ENCODE results near the gene ADK. TPM values are rescaled to one million over a fixed set of nuclear protein-coding genes. Genes with fewer than 3 reads are reported as not detected.

Gene ADK
- total RNA-seq, 3 donors from 2014 or later (not counting 1 experiment from before 2014, with no cell fraction given): 13.4 to 16.1 (median 14.1) TPM

DNA sequence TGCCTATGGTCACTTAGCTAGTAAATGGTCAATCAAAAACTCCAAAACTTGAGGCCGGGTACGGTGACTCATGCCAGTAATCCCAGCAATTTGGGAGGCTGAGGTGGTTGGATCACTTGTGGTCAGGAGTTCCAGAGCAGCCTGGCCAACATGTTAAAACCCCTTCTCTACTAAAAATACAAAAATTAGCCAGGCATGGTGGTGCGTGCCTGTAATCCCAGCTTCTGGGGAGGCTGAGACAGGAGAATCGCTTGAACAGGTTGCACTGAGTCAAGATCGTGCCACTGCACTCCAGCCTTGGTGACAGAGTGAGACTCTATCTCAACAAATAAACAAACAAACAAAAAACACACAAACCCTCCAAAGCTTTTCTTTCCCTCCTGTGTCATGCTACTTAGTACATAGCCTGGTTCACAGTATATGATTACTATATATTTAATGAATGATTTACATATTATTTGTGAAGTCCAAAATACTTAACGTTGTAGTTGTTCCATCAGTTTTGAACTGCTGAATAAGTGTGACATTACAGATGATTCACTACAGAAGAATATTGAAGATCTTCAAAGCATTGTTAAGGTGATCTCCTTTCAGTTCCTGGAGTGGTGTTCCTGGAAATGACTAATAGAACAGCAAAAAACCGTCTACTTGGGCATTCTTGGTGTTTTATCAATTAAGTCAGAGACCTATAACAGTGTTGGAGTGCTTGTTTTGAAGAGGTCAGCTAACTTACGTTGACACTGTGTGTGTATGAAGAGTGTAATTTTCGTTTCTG lies 72.9 kb downstream of the ADK start:
- Mint-ChIP-seq H3K4me1 (peaks cover 8 to 9% of the 10 kb centered on the region in 2 donors), H3K4me3 (no peak overlapping the region), H3K36me3 (no peaks in the 10 kb centered on the region), H3K27ac (no peak overlapping the region), H3K27me3 (ENCODE audit: low read depth in 2 of 2) (no peaks in the 10 kb centered on the region), H3K9me3 (no peaks in the 10 kb centered on the region)
- WGBS (ENCODE audit: insufficient coverage): 89% methylated on average over 8 of the region's 9 CpGs
- TF ChIP-seq, protein P1, sequence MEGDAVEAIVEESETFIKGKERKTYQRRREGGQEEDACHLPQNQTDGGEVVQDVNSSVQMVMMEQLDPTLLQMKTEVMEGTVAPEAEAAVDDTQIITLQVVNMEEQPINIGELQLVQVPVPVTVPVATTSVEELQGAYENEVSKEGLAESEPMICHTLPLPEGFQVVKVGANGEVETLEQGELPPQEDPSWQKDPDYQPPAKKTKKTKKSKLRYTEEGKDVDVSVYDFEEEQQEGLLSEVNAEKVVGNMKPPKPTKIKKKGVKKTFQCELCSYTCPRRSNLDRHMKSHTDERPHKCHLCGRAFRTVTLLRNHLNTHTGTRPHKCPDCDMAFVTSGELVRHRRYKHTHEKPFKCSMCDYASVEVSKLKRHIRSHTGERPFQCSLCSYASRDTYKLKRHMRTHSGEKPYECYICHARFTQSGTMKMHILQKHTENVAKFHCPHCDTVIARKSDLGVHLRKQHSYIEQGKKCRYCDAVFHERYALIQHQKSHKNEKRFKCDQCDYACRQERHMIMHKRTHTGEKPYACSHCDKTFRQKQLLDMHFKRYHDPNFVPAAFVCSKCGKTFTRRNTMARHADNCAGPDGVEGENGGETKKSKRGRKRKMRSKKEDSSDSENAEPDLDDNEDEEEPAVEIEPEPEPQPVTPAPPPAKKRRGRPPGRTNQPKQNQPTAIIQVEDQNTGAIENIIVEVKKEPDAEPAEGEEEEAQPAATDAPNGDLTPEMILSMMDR (IDR thresholded peaks at IDR 0.05): no peak
- ATAC-seq (no peak), DNase-seq (no peak)
- no peaks in the 10 kb centered on the region for H3K9me3 ChIP-seq (ENCODE audit: control insufficient read depth, insufficient read depth, low read length)
- intact Hi-C loops (cut with micrococcal nuclease): no loop called here
- no peak overlapping the region for H3K27ac ChIP-seq (ENCODE audit: low read length)
- no peaks in the 10 kb centered on the region for H3K36me3 ChIP-seq (ENCODE audit: control insufficient read depth, insufficient read depth, low read length)
- H3K27me3 ChIP-seq (ENCODE audit: control insufficient read depth, insufficient read depth, low read length): no peaks in the 10 kb centered on the region
- H3K4me3 ChIP-seq (ENCODE audit: low read length): no peak overlapping the region
- peaks cover 7% of the 10 kb centered on the region for H3K4me1 ChIP-seq (ENCODE audit: control insufficient read depth, insufficient read depth, low read length)

DNA sequence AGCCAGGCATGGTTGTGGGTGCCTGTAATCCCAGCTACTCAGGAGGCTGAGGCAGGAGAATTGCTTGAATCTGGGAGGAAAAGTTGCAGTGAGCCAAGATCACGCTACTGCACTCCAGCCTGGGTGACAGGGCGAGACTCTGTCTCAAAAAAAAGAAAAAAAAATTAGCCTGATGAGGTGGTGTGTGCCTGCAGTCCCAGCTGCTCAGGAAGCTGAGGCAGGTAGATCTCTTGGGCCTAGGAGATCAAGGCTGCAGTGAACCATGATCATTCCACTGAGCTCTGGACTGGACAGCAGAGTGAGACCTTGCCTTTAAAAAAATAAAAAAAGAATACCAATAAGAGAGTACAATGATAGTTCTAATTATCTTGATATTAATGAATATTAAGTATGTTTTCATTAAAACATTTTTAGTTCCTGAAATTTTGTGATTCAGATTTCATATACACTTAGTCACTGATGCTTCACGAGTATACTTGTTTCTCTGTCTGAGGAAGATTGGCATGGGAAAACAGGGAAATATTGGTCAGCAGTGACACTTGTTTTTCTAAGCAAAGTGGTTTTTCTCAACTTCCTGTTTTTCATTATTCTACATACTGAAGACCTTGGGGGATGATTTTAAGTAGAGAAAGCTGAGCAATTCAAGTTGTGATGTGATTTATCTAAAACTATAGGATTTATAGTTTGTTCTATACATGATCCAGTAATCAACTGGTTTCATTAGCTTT lies 76.8 kb downstream of the ADK start:
- Mint-ChIP-seq H3K27ac (peak overlapping the region; percentile 86 to 87), H3K9me3 (no peaks in the 10 kb centered on the region), H3K4me1 (peaks cover 12 to 13% of the 10 kb centered on the region in 2 donors), H3K27me3 (ENCODE audit: low read depth in 2 of 2) (no peaks in the 10 kb centered on the region), H3K4me3 (peak overlapping the region; percentile 75), H3K36me3 (no peaks in the 10 kb centered on the region)
- no peaks in the 10 kb centered on the region for H3K36me3 ChIP-seq (ENCODE audit: control insufficient read depth, insufficient read depth, low read length)
- TF ChIP-seq, protein P1 (IDR thresholded peaks at IDR 0.05): no peak
- intact Hi-C loops (cut with micrococcal nuclease): no loop called here
- H3K9me3 ChIP-seq (ENCODE audit: control insufficient read depth, insufficient read depth, low read length): no peaks in the 10 kb centered on the region
- peak overlapping the region; percentile 55 for H3K27ac ChIP-seq (ENCODE audit: low read length)
- ATAC-seq (peak; percentile 44 to 57 (median 50)), DNase-seq (peak in 1 of 2 donors; percentile 51)
- H3K4me1 ChIP-seq (ENCODE audit: control insufficient read depth, insufficient read depth, low read length): peaks cover 7% of the 10 kb centered on the region
- H3K4me3 ChIP-seq (ENCODE audit: low read length): no peak overlapping the region
- no peaks in the 10 kb centered on the region for H3K27me3 ChIP-seq (ENCODE audit: control insufficient read depth, insufficient read depth, low read length)
- 32% methylated on average over 3 of the region's 3 CpGs for WGBS (ENCODE audit: insufficient coverage)

DNA sequence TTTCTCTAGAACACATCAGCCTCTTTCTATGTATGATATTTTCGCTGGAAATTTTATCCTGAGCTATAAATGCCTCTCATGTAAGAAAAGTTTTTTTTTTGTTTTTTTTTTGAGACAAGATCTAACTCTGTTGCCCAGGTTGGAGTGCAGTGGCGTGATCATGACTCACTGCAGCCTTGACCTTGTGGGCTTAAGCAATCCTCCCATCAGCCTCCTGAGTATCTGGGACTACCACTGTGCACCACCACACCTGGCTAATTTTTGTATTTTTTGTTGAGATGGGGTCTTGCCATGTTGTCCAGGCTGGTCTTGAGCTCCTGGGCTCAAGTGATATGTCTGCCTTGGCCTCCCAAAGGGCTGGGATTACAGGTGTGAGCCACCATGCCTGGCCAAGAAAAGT lies 80.4 kb downstream of the ADK start:
- peaks cover 7% of the 10 kb centered on the region for H3K4me1 ChIP-seq (ENCODE audit: control insufficient read depth, insufficient read depth, low read length)
- no peak overlapping the region for H3K27ac ChIP-seq (ENCODE audit: low read length)
- 90% methylated on average over 2 of the region's 2 CpGs for WGBS (ENCODE audit: insufficient coverage)
- H3K27me3 Mint-ChIP-seq (ENCODE audit: low read depth in 2 of 2): no peaks in the 10 kb centered on the region
- ATAC-seq: no peak
- no peaks in the 10 kb centered on the region for H3K9me3 ChIP-seq (ENCODE audit: control insufficient read depth, insufficient read depth, low read length)
- no peaks in the 10 kb centered on the region for H3K9me3 Mint-ChIP-seq
- peaks cover 12 to 13% of the 10 kb centered on the region in 2 donors for H3K4me1 Mint-ChIP-seq
- H3K36me3 Mint-ChIP-seq: no peaks in the 10 kb centered on the region
- H3K4me3 ChIP-seq (ENCODE audit: low read length): no peak overlapping the region
- DNase-seq: no peak
- TF ChIP-seq, protein P1 (IDR thresholded peaks at IDR 0.05): no peak
- intact Hi-C loops (cut with micrococcal nuclease): no loop called here
- H3K27ac Mint-ChIP-seq: no peak overlapping the region
- H3K36me3 ChIP-seq (ENCODE audit: control insufficient read depth, insufficient read depth, low read length): no peaks in the 10 kb centered on the region
- H3K4me3 Mint-ChIP-seq: no peak overlapping the region
- H3K27me3 ChIP-seq (ENCODE audit: control insufficient read depth, insufficient read depth, low read length): no peaks in the 10 kb centered on the region
